Motor neuron (in vitro differentiated cells): ENCODE measurements around the gene DUS2. TPM values are rescaled to one million over a fixed set of nuclear protein-coding genes. Genes with fewer than 3 reads are reported as not detected.
"Not testable (repeated sequence)": the region's sequence is repeated elsewhere in the genome, so short reads cannot be mapped to it uniquely, and the experiment has no call there.

Source experiments
- ATAC-seq, 8 experiments: fragments of 200-7000 bp; cut with Tn5 transposase; replicated peaks in 6 of 8; 2 replicates each; pipeline ENCODE4 v1.8.0; 2021; ENCODE audit warnings: mild to moderate bottlenecking in 8 of 8, moderate library complexity in 8 of 8
- H3K27ac ChIP-seq, 2 donors: fragments of 250-450 bp; sonication (Bioruptor Pico); 2 replicates each; pipeline ENCODE4 v1.9.0; 2021; ENCODE audit warnings: antibody characterized with exemption in 2 of 2, mild to moderate bottlenecking in 2 of 2, moderate library complexity in 1 of 2
- H3K4me1 ChIP-seq, 2 donors: fragments of 250-450 bp; sonication (Bioruptor Pico); replicated peaks in 1 of 2; 2 replicates each; pipeline ENCODE4 v1.6.1; 2021; ENCODE audit warnings: antibody characterized with exemption in 2 of 2, mild to moderate bottlenecking in 2 of 2, moderate library complexity in 1 of 2
- H3K4me3 ChIP-seq, 5 donors: fragments of 250-450 bp; sonication (Bioruptor Pico); 2 replicates each; pipeline ENCODE4 v1.9.0; 2021; ENCODE audit warnings: antibody characterized with exemption in 5 of 5, mild to moderate bottlenecking in 5 of 5, moderate library complexity in 4 of 5
- WGBS, 10 experiments: fragments of 450-650 bp; shearing (Covaris generic); methylation state at CpG; one replicate each; pipeline ENCODE4 v1.0.0; 2022; 5-methylcytosine and 5-hydroxymethylcytosine counted together
- in situ Hi-C, 9 experiments: fragments of 400-800 bp; cut with MboI; loops; one replicate each; pipeline ENCODE4 v1.15.0; 2021; ENCODE audit warnings: low sequenced_read_pairs in 9 of 9, low pct_unique_long_range_greater_than_20kb in 2 of 9; ENCODE audit not compliant: unreplicated experiment in 9 of 9
- total RNA-seq, 8 experiments: library from RNA; unstranded; fragments of 300-600 nt; gene quantifications; 2 replicates each; pipeline versions ENCODE4 v1.2.3 to v1.2.4, GENCODE V29; 2022

The DUS2 gene
- total RNA-seq, 8 experiments from 2014 or later: 9.0 to 19.2 (median 12.8) TPM

- no peak for ATAC-seq
- in situ Hi-C loops: loop anchor here in 1 of 9 experiments (10.0 kb wide), 1 partner anchor 128 kb away; no protein-coding TSS in a partner anchor
- H3K4me3 ChIP-seq: no peak overlapping the region
- peaks cover 0 to 2% of the 10 kb centered on the region in 2 donors for H3K4me1 ChIP-seq
- no peak overlapping the region for H3K27ac ChIP-seq
These were observed 74.0 kb downstream of the DUS2 start for GRCh38 chr16:68097088-68097487.

DNA sequence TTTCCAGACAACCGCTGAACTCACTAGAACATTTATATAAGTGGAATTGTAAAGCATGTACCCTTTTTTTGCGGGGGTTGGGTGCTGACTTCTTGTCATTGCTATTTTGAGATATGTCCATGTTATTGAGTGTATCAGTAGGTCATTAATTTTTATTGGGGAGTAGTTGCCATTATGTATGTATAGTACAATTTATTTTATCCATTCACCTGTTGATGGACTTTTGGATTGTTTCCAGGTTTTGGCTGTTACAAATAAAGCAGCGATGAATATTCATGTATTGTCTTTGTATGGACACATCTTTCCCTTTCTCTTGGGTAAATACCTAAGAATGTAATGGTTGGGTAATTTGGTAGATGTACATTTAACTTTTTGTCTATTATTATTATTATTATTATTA, 74.8 kb downstream of the DUS2 start:
- Histone ChIP-seq H3K4me1 (peaks cover 0 to 2% of the 10 kb centered on the region in 2 donors), H3K27ac (no peak overlapping the region), H3K4me3 (no peak overlapping the region)
- in situ Hi-C loops: loop anchor here in 1 of 9 experiments (10.0 kb wide), 1 partner anchor 127 kb away; no protein-coding TSS in a partner anchor
- whole genome bisulfite sequencing, 10 experiments: 77 to 100% (median 98%) methylated on average over 1 to 3 of the region's 3 CpGs
- ATAC-seq: no peak

DNA sequence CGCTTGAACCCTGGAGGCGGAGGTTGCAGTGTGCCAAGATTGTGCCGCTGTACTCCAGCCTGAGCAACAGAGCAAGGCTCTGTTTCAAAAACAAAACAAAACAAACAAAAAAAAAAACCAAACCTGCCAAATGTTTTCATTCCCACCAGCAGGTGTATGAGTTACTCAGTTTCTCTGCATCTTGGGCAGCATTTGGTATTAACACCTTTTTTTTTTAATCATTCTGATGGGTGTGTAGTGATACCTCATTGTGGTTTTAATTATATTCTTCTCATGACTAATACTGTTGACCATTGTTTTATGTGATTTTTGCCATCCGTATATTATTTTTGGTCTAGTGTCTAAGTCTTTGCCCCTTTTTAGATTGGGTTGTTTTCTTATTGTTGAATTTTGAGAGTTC, 77.4 kb downstream of the DUS2 start:
- Histone ChIP-seq H3K4me1 (no peaks in the 10 kb centered on the region), H3K27ac (no peak overlapping the region), H3K4me3 (no peak overlapping the region)
- in situ Hi-C loops: loop anchor here in 1 of 9 experiments (25.0 kb wide), 1 partner anchor 112 kb away; no protein-coding TSS in a partner anchor
- 35 to 100% (median 100%) methylated on average over 1 to 4 of the region's 4 CpGs; no CpG with 5 or more reads in 1 of the 10 experiments for WGBS, 10 experiments
- no peak for ATAC-seq

GRCh38 chr16:68105611-68106010, 82.5 kb downstream of the DUS2 start:
- WGBS, 10 experiments: 71 to 100% (median 94%) methylated on average over 2 to 3 of the region's 3 CpGs; no CpG with 5 or more reads in 2 of the 10 experiments
- in situ Hi-C loops: loop anchor here in 1 of 9 experiments (25.0 kb wide), 1 partner anchor 107 kb away; no protein-coding TSS in a partner anchor

DNA sequence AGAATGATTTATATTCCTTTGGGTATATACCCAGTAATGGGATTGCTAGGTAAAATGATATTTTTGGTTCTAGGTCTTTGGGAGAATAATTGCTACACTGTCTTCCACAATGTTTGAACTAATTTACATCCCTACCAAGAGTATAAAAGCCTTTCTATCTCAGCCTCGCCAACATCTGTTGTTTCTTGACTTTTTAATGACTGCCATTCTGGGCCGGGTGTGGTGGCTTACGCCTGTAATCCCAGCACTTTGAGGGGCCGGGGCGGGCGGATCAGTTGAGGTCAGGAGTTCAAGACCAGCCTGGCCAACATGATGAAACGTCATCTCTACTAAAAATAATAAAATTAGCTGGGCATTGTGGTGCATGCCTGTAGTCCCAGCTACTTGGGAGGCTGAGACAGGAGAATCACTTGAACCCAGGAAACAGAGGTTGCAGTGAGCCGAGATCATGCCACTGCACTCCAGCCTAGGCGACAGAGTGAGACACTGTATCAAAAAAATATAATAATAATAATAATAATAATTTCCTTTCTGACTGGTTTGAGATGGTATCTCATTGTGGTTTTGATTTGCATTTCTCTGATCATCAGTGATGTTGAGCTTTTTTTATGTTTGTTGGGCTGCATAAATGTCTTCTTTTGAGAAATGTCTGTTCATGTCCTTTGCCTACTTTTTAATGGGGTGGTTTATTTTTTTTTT, 84.3 kb downstream of the DUS2 start:
- ATAC-seq: peak in 2 of 8 experiments; percentile 66 to 94
- H3K4me3 ChIP-seq, H3K4me1 ChIP-seq, H3K27ac ChIP-seq: not testable (repeated sequence)
- WGBS, 10 experiments: 46 to 100% (median 92%) methylated on average over 1 to 8 of the region's 9 CpGs; no CpG with 5 or more reads in 3 of the 10 experiments
- in situ Hi-C loops: loop anchor here in 1 of 9 experiments (25.0 kb wide), 1 partner anchor 105 kb away; no protein-coding TSS in a partner anchor

More at GRCh38 chr16:68105611-68106010, 82.5 kb downstream of the DUS2 start:
- no peak for ATAC-seq
- no peaks in the 10 kb centered on the region for H3K4me1 ChIP-seq
- H3K4me3 ChIP-seq: no peak overlapping the region
- H3K27ac ChIP-seq: no peak overlapping the region

- in situ Hi-C loops: loop anchor here in 1 of 9 experiments (25.0 kb wide), 1 partner anchor 103 kb away; no protein-coding TSS in a partner anchor
- ATAC-seq, H3K27ac ChIP-seq, H3K4me3 ChIP-seq, H3K4me1 ChIP-seq: not testable (repeated sequence)
- WGBS, 10 experiments: 91 to 100% (median 98%) methylated on average over 2 to 5 of the region's 5 CpGs; no CpG with 5 or more reads in 1 of the 10 experiments
These were observed 86.1 kb downstream of the DUS2 start for GRCh38 chr16:68109156-68109555.

- not testable (repeated sequence) for H3K27ac ChIP-seq, H3K4me1 ChIP-seq, ATAC-seq, H3K4me3 ChIP-seq
- WGBS, 10 experiments: 82 to 100% (median 100%) methylated on average over 1 to 2 of the region's 2 CpGs; no CpG with 5 or more reads in 2 of the 10 experiments
- in situ Hi-C loops: loop anchor here in 1 of 9 experiments (25.0 kb wide), 1 partner anchor 102 kb away; no protein-coding TSS in a partner anchor
These were observed 87.5 kb downstream of the DUS2 start for GRCh38 chr16:68110611-68111010.

- no peak overlapping the region for H3K27ac ChIP-seq
- 63 to 100% (median 100%) methylated on average over 1 to 2 of the region's 2 CpGs; no CpG with 5 or more reads in 3 of the 10 experiments for WGBS, 10 experiments
- H3K4me1 ChIP-seq: no peaks in the 10 kb centered on the region
- ATAC-seq: no peak
- in situ Hi-C loops: loop anchor here in 1 of 9 experiments (25.0 kb wide), 1 partner anchor 101 kb away; no protein-coding TSS in a partner anchor
- H3K4me3 ChIP-seq: no peak overlapping the region
These were observed 88.3 kb downstream of the DUS2 start for GRCh38 chr16:68111379-68111778.

GRCh38 chr16:68113059-68113761, 90.1 kb downstream of the DUS2 start:
- H3K4me3 ChIP-seq: no peak overlapping the region
- 13 to 100% (median 80%) methylated on average over 1 to 3 of the region's 5 CpGs; no CpG with 5 or more reads in 2 of the 10 experiments for WGBS, 10 experiments
- no peak overlapping the region for H3K27ac ChIP-seq
- ATAC-seq: no peak
- in situ Hi-C loops: loop anchor here in 1 of 9 experiments (25.0 kb wide), 1 partner anchor 99 kb away; no protein-coding TSS in a partner anchor
- no peaks in the 10 kb centered on the region for H3K4me1 ChIP-seq

- Histone ChIP-seq H3K4me3 (no peak overlapping the region), H3K4me1 (no peaks in the 10 kb centered on the region), H3K27ac (no peak overlapping the region)
- 83 to 100% (median 95%) methylated on average over 1 to 7 of the region's 12 CpGs; no CpG with 5 or more reads in 3 of the 10 experiments for WGBS, 10 experiments
- in situ Hi-C loops: loop anchor here in 1 of 9 experiments (25.0 kb wide), 1 partner anchor 98 kb away; no protein-coding TSS in a partner anchor
- ATAC-seq: no peak
These were observed 90.7 kb downstream of the DUS2 start for GRCh38 chr16:68113765-68114240.

GRCh38 chr16:68114939-68115338, 91.9 kb downstream of the DUS2 start:
- not testable (repeated sequence) for ATAC-seq, H3K4me3 ChIP-seq, H3K4me1 ChIP-seq, H3K27ac ChIP-seq
- in situ Hi-C loops: loop anchor here in 1 of 9 experiments (25.0 kb wide), 1 partner anchor 97 kb away; no protein-coding TSS in a partner anchor
- WGBS, 10 experiments: 78 to 97% (median 93%) methylated on average over 2 to 8 of the region's 8 CpGs; no CpG with 5 or more reads in 1 of the 10 experiments

DNA sequence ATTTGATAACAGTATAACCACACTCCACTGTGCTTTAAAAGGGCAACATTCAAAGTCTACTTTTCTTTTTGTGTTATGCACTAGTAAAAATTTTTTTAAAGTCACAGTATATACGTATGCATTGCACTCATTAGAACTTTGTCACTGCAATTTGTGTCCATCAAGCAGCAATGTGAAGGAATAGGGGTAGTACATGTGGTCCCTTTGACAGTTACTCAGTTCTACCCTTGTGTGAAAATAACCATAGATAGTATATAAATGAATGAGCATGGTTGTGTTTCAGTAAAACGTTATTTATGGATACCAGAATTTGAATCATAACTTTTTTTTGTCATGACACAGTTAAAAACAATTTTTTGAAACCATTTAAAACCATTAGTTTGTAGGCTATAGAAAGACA, 92.8 kb downstream of the DUS2 start:
- H3K27ac ChIP-seq: no peak overlapping the region

More for the DNA sequence above, 92.8 kb downstream of the DUS2 start:
- no peak for ATAC-seq
- Histone ChIP-seq H3K4me1 (no peaks in the 10 kb centered on the region), H3K4me3 (no peak overlapping the region)
- WGBS, 10 experiments: 38 to 100% (median 83%) methylated on average over 1 to 2 of the region's 2 CpGs; no CpG with 5 or more reads in 1 of the 10 experiments
- in situ Hi-C loops: loop anchor here in 1 of 9 experiments (25.0 kb wide), 1 partner anchor 96 kb away; no protein-coding TSS in a partner anchor
